Neuron (in vitro differentiated cells): Measurements from ENCODE around the gene PET117.
"Not testable (repeated sequence)": the region's sequence is repeated elsewhere in the genome, so short reads cannot be mapped to it uniquely, and the experiment has no call there.

Experiments
- H2AFZ ChIP-seq: one replicate; pipeline ENCODE4 v1.6.1; 2013; ENCODE audit warnings: low read depth, mild to moderate bottlenecking, inconsistent platforms, low read length, moderate library complexity
- H3K27me3 ChIP-seq: one replicate; pipeline ENCODE4 v1.6.1; 2013; ENCODE audit warnings: low read length; ENCODE audit not compliant: insufficient read depth
- H3K36me3 ChIP-seq: one replicate; pipeline ENCODE4 v1.6.1; 2013; ENCODE audit warnings: low read length; ENCODE audit not compliant: insufficient read depth
- H3K4me1 ChIP-seq: one replicate; pipeline ENCODE4 v1.6.1; 2013; ENCODE audit warnings: low read length; ENCODE audit not compliant: insufficient read depth
- H3K4me3 ChIP-seq: 2 replicates; pipeline ENCODE4 v1.5.1; 2013; ENCODE audit warnings: mild to moderate bottlenecking, low read length, moderate library complexity
- H3K9me3 ChIP-seq: one replicate; pipeline ENCODE4 v1.6.1; 2013; ENCODE audit warnings: low read length

PET117 gene

GRCh38 chr20:18172379-18172778, 34.7 kb downstream of the PET117 start:
- Histone ChIP-seq H3K4me1 (no peaks in the 10 kb centered on the region), H2AFZ (no peak overlapping the region), H3K27me3 (no peaks in the 10 kb centered on the region), H3K9me3 (peaks cover 6% of the 10 kb centered on the region), H3K36me3 (peaks cover 12% of the 10 kb centered on the region), H3K4me3 (no peak overlapping the region)

GRCh38 chr20:18174906-18175683, 37.4 kb downstream of the PET117 start:
- peaks cover 7% of the 10 kb centered on the region for H3K9me3 ChIP-seq
- peaks cover 6% of the 10 kb centered on the region for H3K36me3 ChIP-seq
- no peaks in the 10 kb centered on the region for H3K27me3 ChIP-seq
- no peak overlapping the region for H3K4me3 ChIP-seq
- no peaks in the 10 kb centered on the region for H3K4me1 ChIP-seq
- H2AFZ ChIP-seq: no peak overlapping the region

- Histone ChIP-seq H2AFZ (no peak overlapping the region), H3K36me3 (peaks cover 4% of the 10 kb centered on the region), H3K4me3 (no peak overlapping the region), H3K27me3 (no peaks in the 10 kb centered on the region), H3K4me1 (no peaks in the 10 kb centered on the region), H3K9me3 (peaks cover 8% of the 10 kb centered on the region)
Observed at GRCh38 chr20:18176318-18176785, 38.7 kb downstream of the PET117 start.

- peaks cover 38% of the 10 kb centered on the region for H3K36me3 ChIP-seq
- not testable (repeated sequence) for H3K4me1 ChIP-seq, H3K9me3 ChIP-seq, H2AFZ ChIP-seq, H3K27me3 ChIP-seq, H3K4me3 ChIP-seq
Observed at GRCh38 chr20:18180366-18180765, 42.7 kb downstream of the PET117 start.

GRCh38 chr20:18180815-18181214, 43.2 kb downstream of the PET117 start:
- no peaks in the 10 kb centered on the region for H3K4me1 ChIP-seq
- no peaks in the 10 kb centered on the region for H3K27me3 ChIP-seq
- H3K9me3 ChIP-seq: peaks cover 6% of the 10 kb centered on the region
- peaks cover 40% of the 10 kb centered on the region for H3K36me3 ChIP-seq
- no peak overlapping the region for H2AFZ ChIP-seq
- H3K4me3 ChIP-seq: no peak overlapping the region

- Histone ChIP-seq H3K4me1 (no peaks in the 10 kb centered on the region), H2AFZ (no peak overlapping the region), H3K9me3 (no peaks in the 10 kb centered on the region), H3K36me3 (peaks cover 53% of the 10 kb centered on the region), H3K27me3 (no peaks in the 10 kb centered on the region), H3K4me3 (no peak overlapping the region)
Observed at GRCh38 chr20:18187020-18187419, 49.4 kb downstream of the PET117 start.

- no peaks in the 10 kb centered on the region for H3K9me3 ChIP-seq
- no peaks in the 10 kb centered on the region for H3K4me1 ChIP-seq
- H2AFZ ChIP-seq: no peak overlapping the region
- H3K36me3 ChIP-seq: peaks cover 42% of the 10 kb centered on the region
- no peaks in the 10 kb centered on the region for H3K27me3 ChIP-seq
- no peak overlapping the region for H3K4me3 ChIP-seq
Observed at GRCh38 chr20:18188434-18188833, 50.8 kb downstream of the PET117 start.

- Histone ChIP-seq H2AFZ (no peak overlapping the region), H3K27me3 (no peaks in the 10 kb centered on the region), H3K4me3 (no peak overlapping the region)
Observed at GRCh38 chr20:18190338-18191233, 52.9 kb downstream of the PET117 start.

GRCh38 chr20:18191306-18191705, 53.6 kb downstream of the PET117 start:
- Histone ChIP-seq H3K9me3 (no peaks in the 10 kb centered on the region), H3K4me3 (no peak overlapping the region), H2AFZ (no peak overlapping the region), H3K4me1 (no peaks in the 10 kb centered on the region), H3K36me3 (peaks cover 17% of the 10 kb centered on the region), H3K27me3 (no peaks in the 10 kb centered on the region)

More at GRCh38 chr20:18190338-18191233, 52.9 kb downstream of the PET117 start:
- no peaks in the 10 kb centered on the region for H3K9me3 ChIP-seq
- no peaks in the 10 kb centered on the region for H3K4me1 ChIP-seq
- H3K36me3 ChIP-seq: peaks cover 23% of the 10 kb centered on the region
